ENCODE results near the gene TMEM169.

The TMEM169 gene

DNA sequence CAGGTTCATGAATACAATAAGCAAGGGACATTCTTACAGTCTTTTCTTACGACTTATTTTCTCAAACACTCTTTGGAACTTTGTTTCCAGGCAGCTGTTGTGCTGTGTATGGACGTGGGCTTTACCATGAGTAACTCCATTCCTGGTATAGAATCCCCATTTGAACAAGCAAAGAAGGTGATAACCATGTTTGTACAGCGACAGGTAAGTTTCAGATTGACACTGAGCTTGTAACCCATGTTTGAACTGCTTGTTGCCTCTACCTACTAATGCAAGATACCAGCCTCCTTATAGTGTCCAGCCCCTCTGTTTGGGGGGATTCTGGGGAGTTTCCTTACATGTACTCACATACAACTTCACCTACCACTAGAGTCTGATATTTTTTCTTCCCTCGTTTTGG, 31.2 kb downstream of the TMEM169 start:
- TF ChIP-seq, protein P1, sequence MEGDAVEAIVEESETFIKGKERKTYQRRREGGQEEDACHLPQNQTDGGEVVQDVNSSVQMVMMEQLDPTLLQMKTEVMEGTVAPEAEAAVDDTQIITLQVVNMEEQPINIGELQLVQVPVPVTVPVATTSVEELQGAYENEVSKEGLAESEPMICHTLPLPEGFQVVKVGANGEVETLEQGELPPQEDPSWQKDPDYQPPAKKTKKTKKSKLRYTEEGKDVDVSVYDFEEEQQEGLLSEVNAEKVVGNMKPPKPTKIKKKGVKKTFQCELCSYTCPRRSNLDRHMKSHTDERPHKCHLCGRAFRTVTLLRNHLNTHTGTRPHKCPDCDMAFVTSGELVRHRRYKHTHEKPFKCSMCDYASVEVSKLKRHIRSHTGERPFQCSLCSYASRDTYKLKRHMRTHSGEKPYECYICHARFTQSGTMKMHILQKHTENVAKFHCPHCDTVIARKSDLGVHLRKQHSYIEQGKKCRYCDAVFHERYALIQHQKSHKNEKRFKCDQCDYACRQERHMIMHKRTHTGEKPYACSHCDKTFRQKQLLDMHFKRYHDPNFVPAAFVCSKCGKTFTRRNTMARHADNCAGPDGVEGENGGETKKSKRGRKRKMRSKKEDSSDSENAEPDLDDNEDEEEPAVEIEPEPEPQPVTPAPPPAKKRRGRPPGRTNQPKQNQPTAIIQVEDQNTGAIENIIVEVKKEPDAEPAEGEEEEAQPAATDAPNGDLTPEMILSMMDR (IDR thresholded peaks at IDR 0.05; ENCODE audit: extremely low read depth, insufficient read depth, missing control alignments) = no peak
- no peak for DNase-seq (ENCODE audit: low spot score)
- in situ Hi-C loops (cut with MboI; ENCODE audit: low pct_unique_long_range_greater_than_20kb, low sequenced_read_pairs, unreplicated experiment) = no loop called here

DNA sequence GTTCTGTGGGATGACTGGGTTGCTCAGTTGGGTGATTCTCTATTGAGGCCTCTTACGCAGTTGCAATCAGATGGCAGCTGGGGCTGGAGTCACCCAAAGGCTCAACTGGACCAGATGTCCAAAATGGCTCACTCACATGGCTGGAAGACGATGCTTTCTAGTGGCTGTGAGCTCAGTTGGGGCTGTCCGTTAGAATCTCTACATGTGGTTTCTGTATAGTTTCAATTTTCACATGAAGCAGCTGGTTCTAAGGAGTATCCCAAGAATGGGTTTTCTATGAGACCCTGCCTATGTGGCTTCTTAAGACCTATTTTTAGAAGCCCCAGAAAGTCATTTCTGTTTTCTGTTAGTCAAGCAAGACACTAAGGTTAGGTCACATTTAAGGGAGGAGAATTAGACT, 31.9 kb downstream of the TMEM169 start:
- in situ Hi-C loops (cut with MboI; ENCODE audit: low pct_unique_long_range_greater_than_20kb, low sequenced_read_pairs, unreplicated experiment) = no loop called here
- DNase-seq (ENCODE audit: low spot score) = peak; percentile 41
- TF ChIP-seq, protein P1 (IDR thresholded peaks at IDR 0.05; ENCODE audit: extremely low read depth, insufficient read depth, missing control alignments) = no peak

DNA sequence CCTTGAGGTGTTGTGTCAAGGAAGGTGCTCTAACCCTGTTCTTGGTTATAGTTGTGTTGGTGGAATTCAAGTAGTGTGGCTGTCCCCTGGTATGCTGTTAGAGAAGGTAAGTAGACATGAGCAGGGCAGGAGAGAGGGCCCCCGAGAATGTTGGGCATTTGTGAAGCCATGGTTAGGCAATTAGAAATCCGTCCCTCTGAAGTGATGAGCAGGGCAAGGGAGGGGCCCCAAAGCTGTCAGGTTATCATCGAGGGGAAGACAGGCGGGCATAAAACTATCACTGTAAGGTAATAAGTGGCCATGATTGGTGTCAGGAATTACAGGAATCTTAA, 32.6 kb downstream of the TMEM169 start:
- TF ChIP-seq, protein P1 (IDR thresholded peaks at IDR 0.05; ENCODE audit: extremely low read depth, insufficient read depth, missing control alignments) = no peak
- no peak for DNase-seq (ENCODE audit: low spot score)
- in situ Hi-C loops (cut with MboI; ENCODE audit: low pct_unique_long_range_greater_than_20kb, low sequenced_read_pairs, unreplicated experiment) = no loop called here

DNA sequence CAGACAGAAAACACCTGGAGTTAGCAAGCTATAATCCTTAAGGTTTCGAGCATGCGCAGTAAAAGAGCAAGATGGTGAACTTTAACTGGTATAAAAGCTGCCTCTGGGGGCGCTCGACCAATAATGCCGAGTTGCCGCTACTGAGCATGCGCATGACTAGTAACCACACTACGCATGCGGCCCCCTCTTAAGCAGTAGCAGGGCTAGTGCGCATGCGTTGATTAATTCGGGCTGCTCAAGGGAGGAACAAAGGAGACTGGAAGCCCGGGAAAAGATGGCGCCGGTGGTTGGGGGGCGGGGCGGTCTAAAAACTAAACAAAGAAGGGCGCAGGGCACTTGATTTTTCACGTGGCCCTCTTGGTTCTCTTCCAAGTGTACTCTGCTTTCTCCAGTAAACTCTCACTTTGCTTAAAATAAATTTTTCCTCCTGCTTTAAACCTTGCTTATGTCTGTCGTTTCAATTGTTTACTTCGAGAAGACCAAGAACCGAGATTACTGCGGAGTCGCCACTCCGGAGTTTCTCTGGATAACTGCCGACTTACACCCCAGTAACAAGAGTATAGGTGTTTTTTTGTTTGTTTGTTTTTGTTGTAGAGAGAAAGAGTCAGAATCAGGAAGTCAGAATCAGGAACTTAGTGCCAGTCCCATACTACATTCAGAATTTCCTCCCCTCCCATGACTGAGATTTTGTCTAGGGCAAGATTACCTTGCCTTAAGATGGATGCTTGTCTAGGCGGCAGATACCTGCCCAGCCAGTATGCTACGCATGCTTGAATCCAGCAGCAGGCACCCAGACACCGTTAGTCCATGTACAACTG, 33.2 kb downstream of the TMEM169 start:
- peak; percentile 83 for DNase-seq (ENCODE audit: low spot score)
- in situ Hi-C loops (cut with MboI; ENCODE audit: low pct_unique_long_range_greater_than_20kb, low sequenced_read_pairs, unreplicated experiment) = no loop called here
- TF ChIP-seq, protein P1 (IDR thresholded peaks at IDR 0.05; ENCODE audit: extremely low read depth, insufficient read depth, missing control alignments) = peak; percentile 81

DNA sequence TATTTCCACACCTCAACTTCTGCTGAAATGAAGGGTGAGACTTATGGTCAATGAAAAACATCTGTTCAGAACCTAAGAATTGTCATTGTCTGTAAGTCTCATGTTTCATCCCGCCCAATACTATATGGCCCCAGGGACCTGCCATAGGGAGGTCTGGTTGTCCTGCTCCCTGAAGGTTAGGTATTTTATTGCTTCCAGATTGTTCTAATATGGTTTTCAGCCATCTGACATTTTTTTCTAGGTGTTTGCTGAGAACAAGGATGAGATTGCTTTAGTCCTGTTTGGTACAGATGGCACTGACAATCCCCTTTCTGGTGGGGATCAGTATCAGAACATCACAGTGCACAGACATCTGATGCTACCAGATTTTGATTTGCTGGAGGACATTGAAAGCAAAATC, 34.7 kb downstream of the TMEM169 start:
- DNase-seq (ENCODE audit: low spot score) = no peak
- in situ Hi-C loops (cut with MboI; ENCODE audit: low pct_unique_long_range_greater_than_20kb, low sequenced_read_pairs, unreplicated experiment) = no loop called here
- TF ChIP-seq, protein P1 (IDR thresholded peaks at IDR 0.05; ENCODE audit: extremely low read depth, insufficient read depth, missing control alignments) = no peak

DNA sequence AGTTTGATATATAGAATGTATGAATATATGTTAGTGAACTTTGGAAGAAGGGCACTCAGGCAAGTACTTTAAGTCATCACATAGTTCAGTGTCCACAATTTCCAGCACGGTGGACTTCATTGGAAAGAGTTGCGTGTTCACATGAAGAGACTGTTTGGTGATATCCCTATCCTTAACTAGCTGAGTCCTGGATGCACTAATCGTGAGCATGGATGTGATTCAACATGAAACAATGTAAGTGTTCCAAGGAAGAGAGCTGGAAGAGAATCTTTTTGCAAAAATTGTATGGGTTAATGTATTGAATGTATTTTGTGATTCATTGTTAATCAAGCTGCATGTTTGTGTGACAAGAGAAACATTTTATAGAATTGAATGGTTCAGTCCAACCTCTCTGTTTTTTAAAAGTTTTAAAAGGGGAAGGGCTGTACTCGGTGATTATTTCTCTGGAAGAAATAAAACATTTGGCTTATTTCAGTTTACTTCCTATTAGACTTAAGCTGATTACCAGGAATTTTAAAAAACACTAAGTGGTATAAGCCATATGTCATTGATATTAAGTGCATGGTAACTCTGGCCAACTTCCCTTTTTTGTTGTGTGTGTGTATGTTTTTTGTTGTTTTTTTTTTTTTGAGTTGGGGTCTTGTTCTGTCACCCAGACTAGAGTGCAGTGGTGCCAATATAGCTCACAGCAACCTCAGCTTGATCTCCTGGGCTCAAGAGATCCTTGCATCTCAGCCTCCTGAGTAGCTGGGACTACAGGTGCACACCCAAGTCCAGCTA, 36.0 kb downstream of the TMEM169 start:
- no peak for DNase-seq (ENCODE audit: low spot score)
- TF ChIP-seq, protein P1 (IDR thresholded peaks at IDR 0.05; ENCODE audit: extremely low read depth, insufficient read depth, missing control alignments) = no peak
- in situ Hi-C loops (cut with MboI; ENCODE audit: low pct_unique_long_range_greater_than_20kb, low sequenced_read_pairs, unreplicated experiment) = no loop called here
